Breast epithelium (tissue), 4 donors: ENCODE results near the gene MYEF2. TPM values are rescaled to one million over a fixed set of nuclear protein-coding genes. Genes with fewer than 3 reads are reported as not detected.

Experiments
- DNase-seq, 2 donors: peaks; one replicate each; pipeline ENCODE4 v3.0.0-alpha.2; 2019; ENCODE audit warnings: low spot score in 2 of 2
- H3K27ac ChIP-seq, 2 donors: fragments of 200-600 bp; sonication (generic) in 1 of 2; one replicate each; pipeline ENCODE4 v1.5.1; 2016 to 2019; ENCODE audit warnings: mild to moderate bottlenecking in 1 of 2
- H3K27me3 ChIP-seq, 2 donors: fragments of 200-600 bp; sonication (generic) in 1 of 2; one replicate each; pipeline versions ENCODE4 v1.5.1 to v1.6.0; 2017 to 2019; ENCODE audit warnings: control low read depth in 1 of 2, mild to moderate bottlenecking in 1 of 2
- H3K36me3 ChIP-seq: fragments of 200-600 bp; one replicate; pipeline ENCODE4 v1.5.1; 2019
- H3K4me1 ChIP-seq, 2 donors: fragments of 200-600 bp; sonication (generic); one replicate each; pipeline ENCODE4 v1.5.1; 2016 to 2019; ENCODE audit warnings: control low read depth in 1 of 2
- H3K4me3 ChIP-seq, 3 donors: fragments of 200-600 bp; sonication (generic); 1 replicate in 2 of 3; 2 replicates in 1 of 3; pipeline ENCODE4 v1.5.1; 2016 to 2019; ENCODE audit warnings: mild to moderate bottlenecking in 3 of 3, moderate library complexity in 2 of 3
- H3K9me3 ChIP-seq, 2 donors: fragments of 200-600 bp; sonication (generic) in 1 of 2; one replicate each; pipeline ENCODE4 v1.5.1; 2016 to 2019; ENCODE audit warnings: control low read depth in 1 of 2
- CTCF ChIP-seq, 3 donors: fragments of 450-650 bp; IDR thresholded peaks; one replicate each; pipeline ENCODE4 v1.5.1; 2016 to 2017; ENCODE audit warnings: antibody characterized with exemption in 3 of 3, mild to moderate bottlenecking in 3 of 3, moderate library complexity in 3 of 3
- POLR2A ChIP-seq: fragments of 450-650 bp; IDR thresholded peaks from one replicate; pipeline ENCODE4 v1.6.1; 2016; ENCODE audit warnings: antibody characterized with exemption, mild to moderate bottlenecking, moderate library complexity
- POLR2AphosphoS5 ChIP-seq, 3 donors: sonication (generic); formaldehyde crosslinking; IDR thresholded peaks; one replicate each; pipeline ENCODE4 v1.6.1; 2017; ENCODE audit warnings: antibody characterized with exemption in 3 of 3
- intact Hi-C: fragments of 100-400 bp; cut with DNase I; formaldehyde crosslinking; loops from one replicate; pipeline ENCODE4 v1.15.1; 2023; ENCODE audit warnings: low total_unique reads
- total RNA-seq, 3 donors: library from RNA; depleted of rRNA; stranded (reverse); fragments of >200 nt; gene quantifications; one replicate each; pipeline ENCODE4 v1.1.0, GENCODE V29; 2016

Gene MYEF2
- total RNA-seq, 3 donors from 2014 or later: 4.8 to 29.4 (median 19.3) TPM

GRCh38 chr15:48090115-48090514 lies 88.0 kb downstream of the MYEF2 start:
- TF ChIP-seq POLR2AphosphoS5 (IDR thresholded peaks at IDR 0.05): no peak
- no peak for TF ChIP-seq CTCF (IDR thresholded peaks at IDR 0.05)
- no peak for TF ChIP-seq POLR2A
- Histone ChIP-seq H3K9me3 (no peaks in the 10 kb centered on the region), H3K36me3 (no peaks in the 10 kb centered on the region), H3K4me1 (peaks cover 0 to 3% of the 10 kb centered on the region in 2 donors), H3K27me3 (no peaks in the 10 kb centered on the region), H3K4me3 (no peak overlapping the region), H3K27ac (no peak overlapping the region)
- intact Hi-C loops: no loop called here
- no peak for DNase-seq

GRCh38 chr15:48089702-48090101 lies 88.4 kb downstream of the MYEF2 start:
- Histone ChIP-seq H3K36me3 (no peaks in the 10 kb centered on the region), H3K27me3 (no peaks in the 10 kb centered on the region), H3K9me3 (no peaks in the 10 kb centered on the region), H3K4me1 (peaks cover 0 to 3% of the 10 kb centered on the region in 2 donors), H3K27ac (no peak overlapping the region), H3K4me3 (no peak overlapping the region)
- DNase-seq: no peak
- no peak for TF ChIP-seq CTCF (IDR thresholded peaks at IDR 0.05)
- intact Hi-C loops: no loop called here

- no peak for TF ChIP-seq POLR2AphosphoS5 (IDR thresholded peaks at IDR 0.05)
- no peak for TF ChIP-seq CTCF (IDR thresholded peaks at IDR 0.05)
- TF ChIP-seq POLR2A: no peak
- DNase-seq: no peak
- H3K27ac ChIP-seq: no peak overlapping the region
- peaks cover 0 to 3% of the 10 kb centered on the region in 2 donors for H3K4me1 ChIP-seq
- intact Hi-C loops: no loop called here
- H3K27me3 ChIP-seq: no peaks in the 10 kb centered on the region
- H3K4me3 ChIP-seq: no peak overlapping the region
- no peaks in the 10 kb centered on the region for H3K9me3 ChIP-seq
- no peaks in the 10 kb centered on the region for H3K36me3 ChIP-seq
Observed at GRCh38 chr15:48087844-48088243, 90.3 kb downstream of the MYEF2 start.

- H3K4me1 ChIP-seq: peaks cover 0 to 3% of the 10 kb centered on the region in 2 donors
- no peak for TF ChIP-seq POLR2A
- TF ChIP-seq POLR2AphosphoS5 (IDR thresholded peaks at IDR 0.05): no peak
- TF ChIP-seq CTCF (IDR thresholded peaks at IDR 0.05): no peak
- peak in 1 of 2 donors; percentile 25 for DNase-seq
- no peaks in the 10 kb centered on the region for H3K9me3 ChIP-seq
- intact Hi-C loops: no loop called here
- peak overlapping the region in 1 of 2 donors; percentile 30 for H3K27ac ChIP-seq
- H3K27me3 ChIP-seq: no peaks in the 10 kb centered on the region
- H3K4me3 ChIP-seq: no peak overlapping the region
- no peaks in the 10 kb centered on the region for H3K36me3 ChIP-seq
Observed at GRCh38 chr15:48086576-48086975, 91.5 kb downstream of the MYEF2 start.

- Histone ChIP-seq H3K4me1 (peaks cover 0 to 3% of the 10 kb centered on the region in 2 donors), H3K27me3 (no peaks in the 10 kb centered on the region), H3K9me3 (no peaks in the 10 kb centered on the region), H3K27ac (peak overlapping the region in 1 of 2 donors; percentile 30), H3K36me3 (no peaks in the 10 kb centered on the region), H3K4me3 (no peak overlapping the region)
- DNase-seq: no peak
- TF ChIP-seq POLR2AphosphoS5 (IDR thresholded peaks at IDR 0.05) (no peak), CTCF (IDR thresholded peaks at IDR 0.05) (no peak), POLR2A (no peak)
- intact Hi-C loops: no loop called here
Observed at GRCh38 chr15:48086133-48086532, 92.0 kb downstream of the MYEF2 start.
